ENCODE measurements around the gene SHISA7. TPM values are rescaled to one million over a fixed set of nuclear protein-coding genes. Genes with fewer than 3 reads are reported as not detected.

Gene SHISA7
- total and polyA plus RNA-seq, 2 of the 4 experiments (the other 2 are of a cell fraction): not detected

DNA sequence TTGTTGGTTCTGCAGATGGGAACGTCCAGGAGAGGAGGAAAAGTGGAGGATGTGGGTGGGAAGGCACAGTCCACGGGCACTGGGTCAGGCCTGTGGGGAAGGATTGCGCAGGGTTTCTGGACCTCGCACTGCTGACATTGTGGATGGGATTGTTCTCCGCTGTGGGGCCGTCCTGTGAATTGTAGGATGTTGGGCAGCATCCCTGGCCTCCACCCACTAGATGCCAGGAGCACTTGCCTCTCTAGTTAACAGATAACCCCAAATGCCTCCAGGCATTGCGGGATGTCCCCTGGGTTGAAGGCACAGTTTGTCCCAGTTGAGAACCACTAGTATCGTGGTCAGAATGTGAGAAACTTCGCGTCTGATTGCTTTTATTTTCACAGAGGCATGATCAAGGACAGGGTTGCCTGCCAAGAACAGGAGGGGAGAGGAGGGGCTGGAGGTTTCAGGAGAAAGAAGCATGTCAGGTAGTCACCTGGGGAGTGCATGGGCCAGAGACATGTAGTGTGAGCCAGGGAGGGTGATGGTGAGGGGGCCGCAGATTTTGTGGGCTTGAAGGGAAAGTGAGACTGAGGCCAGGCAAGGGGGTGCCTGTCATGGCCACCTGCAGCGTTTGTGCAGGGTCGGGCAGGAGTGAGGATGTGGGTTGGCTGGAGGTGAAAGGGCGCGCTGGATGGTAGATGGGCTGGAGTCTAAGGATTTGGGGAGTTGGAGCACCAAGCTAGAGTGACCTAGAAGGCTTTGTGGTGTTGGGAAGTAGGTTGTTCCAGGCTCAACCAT lies 36.5 kb upstream of the SHISA7 start:
- WGBS, 2 experiments (ENCODE audit: extremely low coverage in 2 of 2, insufficient read length in 1 of 2): 87% methylated on average over 5 of the region's 15 CpGs; no CpG with 5 or more reads in 1 of the 2 experiments
- no peak overlapping the region for H2AFZ ChIP-seq (replicated peaks; ENCODE audit: low read length, poor library complexity)
- no peaks in the 10 kb centered on the region; the same call in 1 of the 2 replicates for H4K20me1 ChIP-seq (ENCODE audit: insufficient read depth, low read length)
- peaks cover 14 to 48% of the 10 kb centered on the region in 2 experiments for H3K79me1 ChIP-seq (ENCODE audit: low read depth in 1 of 2, low read length in 2 of 2)
- H3K4me1 ChIP-seq (ENCODE audit: control insufficient read depth, insufficient read depth, low read length): peaks cover 9% of the 10 kb centered on the region
- H2BK5ac ChIP-seq (ENCODE audit: low read depth, low read length, poor library complexity, severe bottlenecking): no peak overlapping the region
- no peak overlapping the region for H2AK9ac ChIP-seq (replicated peaks; ENCODE audit: low read depth, low read length, poor library complexity)
- H3K27ac ChIP-seq (ENCODE audit: insufficient read depth, low read length): no peak overlapping the region
- DNase-seq: no peak
- POLR2A ChIA-PET (ENCODE audit: unreplicated experiment): no interaction called here
- H4K5ac ChIP-seq (ENCODE audit: low read depth, low read length): no peak overlapping the region
- intact Hi-C loops (cut with micrococcal nuclease): no loop called here
- dilution Hi-C loops (cut with HindIII; ENCODE audit: low sequenced_read_pairs, unreplicated experiment): no loop called here
- H4K8ac ChIP-seq (ENCODE audit: low read depth in 2 of 2, low read length in 2 of 2): no peak overlapping the region
- in situ Hi-C loops (cut with MboI; ENCODE audit: low sequenced_read_pairs): loop anchor here (25.0 kb wide), 1 partner anchor 1017 kb away; the partner anchor contains the start of genes CDC42EP5 and LENG9
- H2BK20ac ChIP-seq (ENCODE audit: low read depth, low read length): no peak overlapping the region
- no peak overlapping the region for H3K4ac ChIP-seq (ENCODE audit: low read depth, low read length)
- no peaks in the 10 kb centered on the region for H3K27me3 ChIP-seq (ENCODE audit: control insufficient read depth, insufficient read depth, low read length)
- no TSS peak for BruUV-seq (replicated peaks)
- no peak overlapping the region for H3K18ac ChIP-seq (ENCODE audit: low read depth, low read length)
- no peak overlapping the region for H4K91ac ChIP-seq (ENCODE audit: insufficient read depth, low read depth, low read length)
- no peak overlapping the region for H3K4me2 ChIP-seq (ENCODE audit: low read depth, low read length)
- H3K4me3 ChIP-seq (ENCODE audit: insufficient read depth, low read depth, low read length): no peak overlapping the region
- H2BK15ac ChIP-seq (ENCODE audit: low read depth, low read length): no peak overlapping the region
- no peak overlapping the region for H3K9ac ChIP-seq (ENCODE audit: low read depth, low read length)
- H3K23ac ChIP-seq (ENCODE audit: low read depth, low read length): no peak overlapping the region
- no peak for ATAC-seq (ENCODE audit: low read depth)
- CTCF ChIA-PET: no interaction called here
- H3K9me1 ChIP-seq (ENCODE audit: insufficient read depth, low read length): peaks cover 18% of the 10 kb centered on the region
- H2AK5ac ChIP-seq (ENCODE audit: low read depth, low read length): peak overlapping the region; percentile 37; the same call in 1 of the 2 replicates
- H3K14ac ChIP-seq (replicated peaks; ENCODE audit: low read depth, low read length): no peak overlapping the region
- no peaks in the 10 kb centered on the region for H3K9me3 ChIP-seq (ENCODE audit: control insufficient read depth, insufficient read depth, low read length)
- TF ChIP-seq SMC3 (IDR thresholded peaks at IDR 0.05; ENCODE audit: low read depth, low read length) (no peak), RFX5 (IDR thresholded peaks at IDR 0.05; ENCODE audit: low read depth, low read length) (no peak), RAD21 (IDR thresholded peaks at IDR 0.05; ENCODE audit: low read length) (no peak), MAFK (IDR thresholded peaks at IDR 0.05; ENCODE audit: low read depth, low read length) (no peak), FOS (IDR thresholded peaks at IDR 0.05; ENCODE audit: low read depth, low read length) (no peak), BHLHE40 (IDR thresholded peaks at IDR 0.05; ENCODE audit: low read depth, low read length) (no peak), MAZ (IDR thresholded peaks at IDR 0.05; ENCODE audit: borderline replicate concordance, low read depth, low read length) (no peak), CHD1 (IDR thresholded peaks at IDR 0.05; ENCODE audit: low read depth, low read length) (no peak), MXI1 (IDR thresholded peaks at IDR 0.05; ENCODE audit: borderline replicate concordance, low read depth, low read length) (no peak), RCOR1 (IDR thresholded peaks at IDR 0.05; ENCODE audit: insufficient replicate concordance, low read length) (no peak), POLR2A (IDR thresholded peaks at IDR 0.05; ENCODE audit: low read depth, low read length) (no peak), NFE2L2 (IDR thresholded peaks at IDR 0.05; ENCODE audit: low read depth, low read length) (no peak)
- TF ChIP-seq, protein P1, sequence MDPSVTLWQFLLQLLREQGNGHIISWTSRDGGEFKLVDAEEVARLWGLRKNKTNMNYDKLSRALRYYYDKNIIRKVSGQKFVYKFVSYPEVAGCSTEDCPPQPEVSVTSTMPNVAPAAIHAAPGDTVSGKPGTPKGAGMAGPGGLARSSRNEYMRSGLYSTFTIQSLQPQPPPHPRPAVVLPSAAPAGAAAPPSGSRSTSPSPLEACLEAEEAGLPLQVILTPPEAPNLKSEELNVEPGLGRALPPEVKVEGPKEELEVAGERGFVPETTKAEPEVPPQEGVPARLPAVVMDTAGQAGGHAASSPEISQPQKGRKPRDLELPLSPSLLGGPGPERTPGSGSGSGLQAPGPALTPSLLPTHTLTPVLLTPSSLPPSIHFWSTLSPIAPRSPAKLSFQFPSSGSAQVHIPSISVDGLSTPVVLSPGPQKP (IDR thresholded peaks at IDR 0.05; ENCODE audit: borderline replicate concordance, low read depth, low read length): no peak
- TF ChIP-seq, protein P2, sequence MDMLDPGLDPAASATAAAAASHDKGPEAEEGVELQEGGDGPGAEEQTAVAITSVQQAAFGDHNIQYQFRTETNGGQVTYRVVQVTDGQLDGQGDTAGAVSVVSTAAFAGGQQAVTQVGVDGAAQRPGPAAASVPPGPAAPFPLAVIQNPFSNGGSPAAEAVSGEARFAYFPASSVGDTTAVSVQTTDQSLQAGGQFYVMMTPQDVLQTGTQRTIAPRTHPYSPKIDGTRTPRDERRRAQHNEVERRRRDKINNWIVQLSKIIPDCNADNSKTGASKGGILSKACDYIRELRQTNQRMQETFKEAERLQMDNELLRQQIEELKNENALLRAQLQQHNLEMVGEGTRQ (IDR thresholded peaks at IDR 0.05; ENCODE audit: low read depth, low read length): no peak
- TF ChIP-seq, protein P3, sequence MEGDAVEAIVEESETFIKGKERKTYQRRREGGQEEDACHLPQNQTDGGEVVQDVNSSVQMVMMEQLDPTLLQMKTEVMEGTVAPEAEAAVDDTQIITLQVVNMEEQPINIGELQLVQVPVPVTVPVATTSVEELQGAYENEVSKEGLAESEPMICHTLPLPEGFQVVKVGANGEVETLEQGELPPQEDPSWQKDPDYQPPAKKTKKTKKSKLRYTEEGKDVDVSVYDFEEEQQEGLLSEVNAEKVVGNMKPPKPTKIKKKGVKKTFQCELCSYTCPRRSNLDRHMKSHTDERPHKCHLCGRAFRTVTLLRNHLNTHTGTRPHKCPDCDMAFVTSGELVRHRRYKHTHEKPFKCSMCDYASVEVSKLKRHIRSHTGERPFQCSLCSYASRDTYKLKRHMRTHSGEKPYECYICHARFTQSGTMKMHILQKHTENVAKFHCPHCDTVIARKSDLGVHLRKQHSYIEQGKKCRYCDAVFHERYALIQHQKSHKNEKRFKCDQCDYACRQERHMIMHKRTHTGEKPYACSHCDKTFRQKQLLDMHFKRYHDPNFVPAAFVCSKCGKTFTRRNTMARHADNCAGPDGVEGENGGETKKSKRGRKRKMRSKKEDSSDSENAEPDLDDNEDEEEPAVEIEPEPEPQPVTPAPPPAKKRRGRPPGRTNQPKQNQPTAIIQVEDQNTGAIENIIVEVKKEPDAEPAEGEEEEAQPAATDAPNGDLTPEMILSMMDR (conservative IDR thresholded peaks at IDR 0.05; ENCODE audit: low read depth, low read length): no peak
- peaks cover 12% of the 10 kb centered on the region; the same call in 1 of the 2 replicates for H3K36me3 ChIP-seq (ENCODE audit: control insufficient read depth, insufficient read depth, low read length)
- H3K56ac ChIP-seq (ENCODE audit: extremely low read depth, insufficient read depth, low read length): no peak overlapping the region
- no peak overlapping the region for H2BK120ac ChIP-seq (ENCODE audit: low read depth, low read length)

Data from IMR-90 (cell line).